Measurements from ENCODE around the gene INHBE. TPM values are rescaled to one million over a fixed set of nuclear protein-coding genes. Genes with fewer than 3 reads are reported as not detected.
"Not testable (repeated sequence)": the region's sequence is repeated elsewhere in the genome, so short reads cannot be mapped to it uniquely, and the experiment has no call there.

INHBE gene
- not detected for polyA plus RNA-seq

GRCh38 chr12:57454566-57455373, at the start of gene INHBE:
Gene INHBE, plus strand, starts transcription at chr12:57455307. Its CDS starts 230 bp downstream, at chr12:57455537.
- no peak within 1 kb of the TSS for H3K27ac ChIP-seq (ENCODE audit: low read depth, low read length)
- WGBS, 3 donors: 49 to 66% (median 59%) methylated on average over 10 of the region's 10 CpGs

GRCh38 chr12:57410534-57410933, 44.6 kb upstream of the INHBE start:
- H3K27ac ChIP-seq (ENCODE audit: low read depth, low read length): no peak overlapping the region
- WGBS, 3 donors: 97 to 98% (median 98%) methylated on average over 4 of the region's 4 CpGs

DNA sequence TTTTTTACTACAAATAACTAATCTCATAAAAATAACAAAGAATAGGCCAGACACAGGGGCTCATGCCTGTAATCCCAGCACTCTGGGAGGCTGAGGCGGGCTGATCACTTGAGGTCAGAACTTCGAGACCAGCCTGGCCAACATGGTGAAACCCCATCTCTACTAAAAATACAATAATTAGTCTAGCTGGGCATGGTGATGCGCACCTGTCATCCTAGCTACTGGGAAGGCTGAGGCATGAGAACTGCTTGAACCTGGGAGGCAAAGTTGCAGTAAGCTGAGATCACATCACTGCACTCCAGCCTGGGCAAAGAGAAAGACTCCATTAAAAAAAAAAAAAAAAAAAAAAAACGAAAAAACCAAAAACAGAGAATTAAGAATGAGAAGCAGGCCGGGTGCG, 40.9 kb upstream of the INHBE start:
- H3K27ac ChIP-seq (ENCODE audit: low read depth, low read length): not testable (repeated sequence)
- 90 to 98% (median 92%) methylated on average over 5 to 6 of the region's 6 CpGs for WGBS, 3 donors

- 84 to 92% (median 91%) methylated on average over 2 of the region's 2 CpGs for WGBS, 3 donors
- no peak overlapping the region for H3K27ac ChIP-seq (ENCODE audit: low read depth, low read length)
Measured at GRCh38 chr12:57415088-57415487, 40.0 kb upstream of the INHBE start.

DNA sequence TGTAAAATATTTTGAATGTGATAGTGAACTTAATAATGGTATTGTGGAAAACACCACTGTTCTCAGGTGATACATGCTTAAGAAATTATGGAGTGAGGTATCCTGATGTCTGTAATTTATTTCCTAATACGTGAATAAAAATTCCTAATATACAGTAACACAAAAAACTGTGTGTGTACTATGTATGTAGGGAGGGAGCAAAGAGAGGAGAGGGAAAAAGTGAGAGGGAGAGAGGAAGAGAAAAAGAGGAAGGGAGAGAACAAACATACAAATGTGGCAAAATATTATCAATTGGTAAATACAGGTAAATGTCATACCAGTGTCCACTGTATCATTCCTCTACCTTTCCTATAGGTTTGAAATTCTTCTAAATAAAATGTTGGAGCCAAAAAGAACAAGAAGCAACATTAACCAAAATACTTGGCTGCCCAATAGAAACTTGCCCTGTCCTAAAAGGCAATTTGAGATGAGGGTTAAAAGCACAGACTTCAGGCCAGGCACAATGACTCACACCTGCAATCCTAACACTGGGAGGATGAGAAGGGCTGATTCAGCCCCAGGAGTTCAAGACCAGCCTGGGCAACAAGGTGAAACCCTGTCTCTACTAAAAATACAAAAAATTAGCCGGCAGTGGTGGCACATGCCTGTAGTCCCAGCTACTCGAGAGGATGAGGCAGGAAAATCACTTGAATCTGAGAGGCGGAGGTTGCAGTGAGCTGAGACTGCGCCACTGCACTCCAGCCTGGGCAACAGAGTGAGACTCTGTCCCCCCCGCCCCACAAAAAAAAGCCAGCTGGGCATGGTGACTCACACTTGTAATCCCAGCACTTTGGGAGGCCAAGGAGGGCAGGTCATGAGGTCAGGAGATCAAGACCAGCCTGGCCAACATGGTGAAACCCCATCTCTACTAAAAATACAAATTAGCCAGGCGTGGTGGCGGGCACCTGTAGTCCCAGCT, 38.8 kb upstream of the INHBE start:
- H3K27ac ChIP-seq (ENCODE audit: low read depth, low read length): no peak overlapping the region
- 91 to 93% (median 91%) methylated on average over 8 of the region's 8 CpGs for WGBS, 3 donors

DNA sequence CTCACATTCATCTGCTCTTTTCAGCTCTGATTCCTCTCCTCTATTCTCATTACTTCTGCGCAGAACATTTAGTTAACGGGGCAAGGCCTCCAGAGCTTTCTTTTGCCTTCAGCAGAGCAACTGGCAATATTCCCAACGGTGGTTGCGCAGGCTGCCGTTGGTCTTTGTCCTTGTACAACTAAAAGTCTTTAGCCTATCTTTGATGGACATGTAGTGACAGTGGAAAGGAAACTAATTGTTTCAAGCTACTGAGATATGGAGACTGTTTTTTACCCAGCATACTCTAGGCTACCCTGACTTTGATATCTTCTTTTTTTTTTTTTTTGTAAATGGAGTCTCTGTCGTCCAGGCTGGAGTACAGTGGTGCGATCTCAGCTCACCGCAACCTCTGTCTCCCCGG, 36.9 kb upstream of the INHBE start:
- no peak overlapping the region for H3K27ac ChIP-seq (ENCODE audit: low read depth, low read length)
- WGBS, 3 donors: 55 to 83% (median 79%) methylated on average over 9 of the region's 9 CpGs

- H3K27ac ChIP-seq (ENCODE audit: low read depth, low read length): no peak overlapping the region
- WGBS, 3 donors: 91 to 98% (median 95%) methylated on average over 2 of the region's 2 CpGs
Measured at GRCh38 chr12:57419495-57419894, 35.6 kb upstream of the INHBE start.

DNA sequence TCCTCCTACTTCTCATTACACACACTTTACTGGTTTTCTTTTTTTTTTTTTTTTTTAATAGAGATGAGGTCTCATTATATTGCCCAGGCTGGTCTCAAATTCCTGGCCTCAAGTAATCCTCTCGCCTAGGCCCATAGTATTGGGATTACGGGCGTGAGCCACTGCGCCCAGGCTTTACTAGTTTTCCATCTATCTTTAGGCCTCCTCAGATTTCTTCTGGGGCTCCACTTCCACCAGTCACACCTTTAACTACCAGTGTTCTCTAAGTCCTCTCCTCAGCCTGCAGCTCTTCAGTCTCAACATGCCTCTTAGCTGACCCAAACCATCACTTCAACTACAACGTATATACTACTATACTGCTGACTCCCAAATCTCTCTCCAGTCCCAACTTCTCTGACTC, 34.6 kb upstream of the INHBE start:
- H3K27ac ChIP-seq (ENCODE audit: low read depth, low read length): no peak overlapping the region
- 95 to 99% (median 96%) methylated on average over 5 of the region's 5 CpGs for WGBS, 3 donors

GRCh38 chr12:57426948-57427347, 28.2 kb upstream of the INHBE start:
- H3K27ac ChIP-seq (ENCODE audit: low read depth, low read length): not testable (repeated sequence)
- WGBS, 3 donors: 94 to 98% (median 96%) methylated on average over 10 of the region's 10 CpGs

DNA sequence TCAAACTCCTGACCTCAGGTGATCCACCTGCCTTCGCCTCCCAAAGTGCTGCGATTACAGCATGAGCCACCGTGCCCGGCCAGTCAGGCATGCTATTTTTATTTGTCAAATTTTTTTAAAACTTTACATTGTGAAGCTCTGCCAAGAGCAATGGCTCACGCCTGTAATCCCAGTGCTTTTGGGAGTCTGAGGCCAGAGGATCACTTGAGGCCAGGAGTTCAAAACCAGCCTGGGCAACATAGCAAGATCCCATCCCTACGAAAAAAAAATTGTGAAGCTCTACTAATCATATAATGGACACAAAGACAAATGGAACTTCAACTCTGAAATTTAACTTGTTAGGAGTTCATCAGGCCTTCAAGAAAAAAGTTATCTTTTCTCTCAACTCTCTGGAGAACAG, 26.1 kb upstream of the INHBE start:
- no peak overlapping the region for H3K27ac ChIP-seq (ENCODE audit: low read depth, low read length)
- 77 to 87% (median 77%) methylated on average over 6 of the region's 6 CpGs for WGBS, 3 donors

DNA sequence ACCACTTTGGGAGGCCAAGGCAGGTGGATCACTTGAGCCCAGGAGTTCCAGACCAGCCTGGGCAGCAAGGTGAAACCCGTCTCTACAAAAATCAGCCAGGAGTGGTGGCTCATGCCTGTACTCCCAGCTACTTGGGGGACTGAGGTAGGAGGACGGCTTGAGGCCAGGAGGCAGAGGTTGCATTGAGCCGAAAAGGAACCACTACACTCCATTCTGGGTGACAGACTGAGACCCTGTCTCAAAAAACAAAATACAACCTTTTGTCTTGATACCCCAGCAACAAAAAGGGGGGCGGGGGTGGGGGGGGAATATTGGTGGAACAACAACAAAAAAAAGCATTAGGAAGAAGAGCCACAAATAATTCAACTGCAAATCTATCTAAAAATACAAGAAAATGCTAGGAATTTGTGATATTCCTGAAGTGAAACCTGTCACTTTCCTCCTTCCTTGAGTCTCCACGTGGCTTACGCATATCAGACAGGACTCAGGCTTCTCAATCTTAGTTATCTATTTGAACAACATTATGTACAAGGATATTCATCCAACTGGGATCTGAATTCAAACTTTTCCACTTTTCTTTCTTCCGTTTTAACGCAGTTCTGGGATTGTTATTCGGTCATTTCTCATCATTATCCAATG, 25.5 kb upstream of the INHBE start:
- 33 to 35% (median 34%) methylated on average over 9 of the region's 9 CpGs for WGBS, 3 donors
- H3K27ac ChIP-seq (ENCODE audit: low read depth, low read length): peak overlapping the region; percentile 8

DNA sequence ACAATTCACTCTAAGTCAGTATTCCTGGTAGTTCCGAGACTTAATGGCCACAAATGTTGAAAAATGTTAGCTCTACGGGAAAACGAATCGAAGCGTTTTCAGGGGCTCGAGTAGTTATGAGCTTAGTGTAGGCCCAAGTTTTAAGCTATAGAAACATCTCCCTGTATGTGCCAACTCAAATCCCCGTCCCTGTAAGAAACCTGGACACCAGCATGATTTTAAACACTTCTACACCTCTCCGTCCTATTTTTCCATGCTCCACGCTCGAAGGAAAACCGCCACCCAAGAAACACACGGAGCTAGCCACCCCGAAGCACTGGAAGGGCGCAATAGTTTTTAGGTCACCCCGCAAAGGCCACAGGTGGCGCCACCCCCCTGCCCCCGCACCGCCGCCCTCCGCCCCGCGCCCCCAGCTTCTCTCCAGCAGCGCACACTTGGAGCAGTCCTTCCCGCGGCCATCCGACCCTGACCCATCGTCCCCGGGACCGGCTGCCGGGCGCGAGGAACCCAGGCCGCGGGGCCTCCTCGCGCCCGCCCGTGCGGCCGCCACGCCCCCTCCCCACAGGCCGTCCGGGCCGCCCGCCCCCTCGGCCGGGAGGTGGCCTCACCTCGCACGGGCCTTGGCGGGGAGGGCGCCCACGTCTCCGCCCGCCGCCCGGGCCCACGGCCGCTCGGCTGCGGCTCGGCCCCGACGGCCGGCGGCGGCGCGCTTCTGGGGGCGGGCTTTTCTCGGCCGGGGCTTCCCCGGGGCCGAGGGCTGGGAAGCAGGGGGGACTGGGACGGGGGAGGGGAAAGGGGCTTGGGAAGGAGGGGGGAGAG, 24.8 kb upstream of the INHBE start:
- 0 to 1% (median 1%) methylated on average over 41 to 74 of the region's 74 CpGs for WGBS, 3 donors
- H3K27ac ChIP-seq (ENCODE audit: low read depth, low read length): peak overlapping the region; percentile 8

- H3K27ac ChIP-seq (ENCODE audit: low read depth, low read length): peak within 1 kb of the TSS; percentile 8
- 1 to 3% (median 1%) methylated on average over 27 to 41 of the region's 41 CpGs for WGBS, 3 donors
Measured at GRCh38 chr12:57430931-57431566, 24.1 kb upstream of the INHBE start, which contains the start of gene R3HDM2. Gene R3HDM2, minus strand, starts transcription at chr12:57431043. Its CDS starts 120,615 bp downstream, at chr12:57310428.

GRCh38 chr12:57431654-57432188, 23.4 kb upstream of the INHBE start:
- H3K27ac ChIP-seq (ENCODE audit: low read depth, low read length): no peak overlapping the region
- 62 to 92% (median 89%) methylated on average over 11 of the region's 11 CpGs for WGBS, 3 donors

GRCh38 chr12:57433370-57433769, 21.7 kb upstream of the INHBE start:
- WGBS, 3 donors: 78 to 97% (median 85%) methylated on average over 3 of the region's 3 CpGs
- no peak overlapping the region for H3K27ac ChIP-seq (ENCODE audit: low read depth, low read length)

- WGBS, 3 donors: 68 to 70% (median 70%) methylated on average over 8 of the region's 8 CpGs
- H3K27ac ChIP-seq (ENCODE audit: low read depth, low read length): no peak within 1 kb of the TSS
Measured at GRCh38 chr12:57434517-57435223, 20.4 kb upstream of the INHBE start, which contains the start of gene INHBC. Gene INHBC, plus strand, starts transcription at chr12:57434784. Its CDS starts 103 bp downstream, at chr12:57434887.

Data from adipose tissue (tissue), 3 donors.